C4-2B (cell line): Measurements from ENCODE around the gene TTC39B.

ENCODE experiments used
- CTCF ChIP-seq: fragments of 450-650 bp; conservative IDR thresholded peaks from 2 replicates; pipeline ENCODE4 v1.5.1; 2017; ENCODE audit warnings: mild to moderate bottlenecking
- ZFX ChIP-seq: fragments of 450-650 bp; IDR thresholded peaks from 2 replicates; pipeline ENCODE4 v1.6.1; 2017

GRCh38 chr9:15180124-15180523 lies 126.9 kb downstream of the TTC39B start:
- TF ChIP-seq CTCF (no peak), ZFX (no peak)
